Measurements from ENCODE around the gene OSGEP. TPM values are rescaled to one million over a fixed set of nuclear protein-coding genes. Genes with fewer than 3 reads are reported as not detected.

OSGEP gene
- total and polyA plus RNA-seq, 2 of the 13 experiments (the other 11 are each of a cell fraction or from before 2014, with no cell fraction given) = 39.7 to 41.1 TPM

- no peak for TF ChIP-seq FOXO4 (CRISPR knock-in tag; conservative IDR thresholded peaks at IDR 0.05)
- TF ChIP-seq SKIL (CRISPR knock-in tag; IDR thresholded peaks at IDR 0.05; ENCODE audit: borderline replicate concordance) = no peak
- 0 out of 2 replicates have a peak, but pooled peaks have one; percentile 21 for TF ChIP-seq MTF2 (CRISPR knock-in tag; IDR thresholded peaks at IDR 0.05; ENCODE audit: borderline replicate concordance)
- TF ChIP-seq BHLHE40 (IDR thresholded peaks at IDR 0.05; ENCODE audit: low read length) = no peak
- no peak for TF ChIP-seq PLRG1 (conservative IDR thresholded peaks at IDR 0.05)
- no peak for TF ChIP-seq CBX2 (IDR thresholded peaks at IDR 0.05; ENCODE audit: low read depth, low read length)
- no peak for TF ChIP-seq CBX2 (CRISPR knock-in tag; IDR thresholded peaks at IDR 0.05; ENCODE audit: low read depth)
- TF ChIP-seq ZFP91 (CRISPR knock-in tag; IDR thresholded peaks at IDR 0.05; ENCODE audit: borderline replicate concordance) = peak; percentile 84; the same call in 1 of the 2 replicates
- TF ChIP-seq ZNF451 (CRISPR knock-in tag; IDR thresholded peaks at IDR 0.05) = no peak; the same call in 1 of the 2 replicates
- TF ChIP-seq ARHGAP35 (CRISPR knock-in tag; IDR thresholded peaks at IDR 0.05; ENCODE audit: borderline replicate concordance) = 0 out of 2 replicates have a peak, but pooled peaks have one; percentile 14
Observed at GRCh38 chr14:20412876-20413743, 41.5 kb downstream of the OSGEP start, which contains the start of gene TEP1 (continued).
